Putamen (tissue), 1 donor: Measurements from ENCODE around the gene BLACAT1.

Experiments
- DNase-seq: peaks from one replicate; pipeline ENCODE4 v3.0.0-alpha.2; 2016; ENCODE audit warnings: low spot score

BLACAT1 gene

GRCh38 chr1:205456383-205456867 lies 580 bp upstream of the BLACAT1 start:
- DNase-seq = no peak

- no peak for DNase-seq
Observed at GRCh38 chr1:205454903-205455335, 926 bp downstream of the BLACAT1 start.

GRCh38 chr1:205453466-205453865 lies 2.4 kb downstream of the BLACAT1 start:
- no peak for DNase-seq

GRCh38 chr1:205452933-205453332 lies 2.9 kb downstream of the BLACAT1 start:
- DNase-seq = no peak

GRCh38 chr1:205452364-205452763 lies 3.5 kb downstream of the BLACAT1 start:
- DNase-seq = no peak

- no peak for DNase-seq
Observed at GRCh38 chr1:205451759-205452164, 4.1 kb downstream of the BLACAT1 start.

GRCh38 chr1:205451202-205451601 lies 4.6 kb downstream of the BLACAT1 start:
- no peak for DNase-seq

- no peak for DNase-seq
Observed at GRCh38 chr1:205450448-205450847, 5.4 kb downstream of the BLACAT1 start.

- no peak for DNase-seq
Observed at GRCh38 chr1:205449750-205450443, 5.9 kb downstream of the BLACAT1 start.

- no peak for DNase-seq
Observed at GRCh38 chr1:205449254-205449749, 6.5 kb downstream of the BLACAT1 start.

- no peak for DNase-seq
Observed at GRCh38 chr1:205448540-205449253, 7.1 kb downstream of the BLACAT1 start.

GRCh38 chr1:205447457-205448341 lies 8.1 kb downstream of the BLACAT1 start:
- DNase-seq = no peak

GRCh38 chr1:205446828-205447227 lies 9.0 kb downstream of the BLACAT1 start:
- DNase-seq = no peak

- no peak for DNase-seq
Observed at GRCh38 chr1:205445646-205445935, 10.3 kb downstream of the BLACAT1 start.

GRCh38 chr1:205444931-205445645 lies 10.8 kb downstream of the BLACAT1 start:
- DNase-seq = peak; percentile 75

- no peak for DNase-seq
Observed at GRCh38 chr1:205444300-205444930, 11.4 kb downstream of the BLACAT1 start.

- DNase-seq = no peak
Observed at GRCh38 chr1:205443585-205444299, 12.1 kb downstream of the BLACAT1 start.

GRCh38 chr1:205442051-205442725 lies 13.7 kb downstream of the BLACAT1 start:
- DNase-seq = no peak

- DNase-seq = no peak
Observed at GRCh38 chr1:205441716-205442050, 14.2 kb downstream of the BLACAT1 start.

GRCh38 chr1:205441318-205441633 lies 14.6 kb downstream of the BLACAT1 start:
- DNase-seq = no peak
